CD4-positive, CD25-positive, alpha-beta regulatory T cell (primary cell): ENCODE data around the gene VSTM1. TPM values are rescaled to one million over a fixed set of nuclear protein-coding genes. Genes with fewer than 3 reads are reported as not detected.

ENCODE experiments used
- ATAC-seq, 2 donors: fragments of 150-1000 bp; cut with Tn5 transposase; one replicate each; pipeline ENCODE4 v1.10.0; 2021; ENCODE audit warnings: low read depth in 2 of 2, moderate number of reproducible peaks in 2 of 2, moderate library complexity in 1 of 2
- DNase-seq, 3 donors: peaks; one replicate each; pipeline versions ENCODE4 v3.0.0 to v3.0.0-alpha.2; 2012 to 2022; ENCODE audit warnings: mixed read lengths in 1 of 3
- H3K27ac ChIP-seq: one replicate; pipeline ENCODE4 v1.7.0; 2013; ENCODE audit warnings: mild to moderate bottlenecking, low read length; ENCODE audit not compliant: insufficient read depth, poor library complexity, severe bottlenecking
- H3K27me3 ChIP-seq: one replicate; pipeline ENCODE4 v1.7.0; 2013; ENCODE audit warnings: low read length; ENCODE audit not compliant: control insufficient read depth, insufficient read depth
- H3K36me3 ChIP-seq: one replicate; pipeline ENCODE4 v1.7.0; 2013; ENCODE audit warnings: mild to moderate bottlenecking, low read length, moderate library complexity; ENCODE audit not compliant: control insufficient read depth, insufficient read depth
- H3K4me1 ChIP-seq: 2 replicates; pipeline ENCODE4 v1.7.0; 2013; ENCODE audit warnings: mild to moderate bottlenecking, low read length; ENCODE audit not compliant: insufficient read depth, control insufficient read depth, poor library complexity, severe bottlenecking
- H3K4me3 ChIP-seq: one replicate; pipeline ENCODE4 v1.7.0; 2013; ENCODE audit warnings: low read depth, mild to moderate bottlenecking, low read length, moderate library complexity
- H3K9me3 ChIP-seq, 2 experiments: 1 replicate in 1 of 2; 2 replicates in 1 of 2; pipeline ENCODE4 v1.7.0; 2013; ENCODE audit warnings: low read length in 2 of 2, mild to moderate bottlenecking in 1 of 2, moderate library complexity in 1 of 2; ENCODE audit not compliant: control insufficient read depth in 2 of 2
- H3K27ac Mint-ChIP-seq, 3 donors: one replicate each; pipeline ENCODE4 v1.8.0; 2020 to 2022; ENCODE audit warnings: mild to moderate bottlenecking in 3 of 3, mixed read lengths in 3 of 3, moderate library complexity in 2 of 3
- H3K27me3 Mint-ChIP-seq: one replicate; pipeline ENCODE4 v1.8.0; 2022; ENCODE audit warnings: mild to moderate bottlenecking, mixed read lengths
- H3K36me3 Mint-ChIP-seq: one replicate; pipeline ENCODE4 v1.8.0; 2020; ENCODE audit warnings: mixed read lengths
- H3K4me1 Mint-ChIP-seq, 4 donors: one replicate each; pipeline ENCODE4 v1.8.0; 2020 to 2022; ENCODE audit warnings: mixed read lengths in 4 of 4, mild to moderate bottlenecking in 1 of 4
- H3K4me3 Mint-ChIP-seq, 4 donors: one replicate each; pipeline ENCODE4 v1.8.0; 2020 to 2022; ENCODE audit warnings: mild to moderate bottlenecking in 4 of 4, mixed read lengths in 4 of 4, moderate library complexity in 3 of 4
- H3K9me3 Mint-ChIP-seq, 7 donors: one replicate each; pipeline ENCODE4 v1.8.0; 2020 to 2022; ENCODE audit warnings: mixed read lengths in 7 of 7, mild to moderate bottlenecking in 3 of 7, moderate library complexity in 2 of 7
- polyA plus RNA-seq, 4 donors: library from polyadenylated mRNA; unstranded; fragments of 300-500 nt; fragmentation: Illumina TruSeq; gene quantifications; one replicate each; pipeline ENCODE4 v1.2.3, GENCODE V29; 2021
- total RNA-seq: library from RNA; stranded (reverse); gene quantifications from one replicate; pipeline ENCODE4 v1.2.3, GENCODE V29; 2022

The VSTM1 gene
- total and polyA plus RNA-seq, 5 donors from 2014 or later: not detected

DNA sequence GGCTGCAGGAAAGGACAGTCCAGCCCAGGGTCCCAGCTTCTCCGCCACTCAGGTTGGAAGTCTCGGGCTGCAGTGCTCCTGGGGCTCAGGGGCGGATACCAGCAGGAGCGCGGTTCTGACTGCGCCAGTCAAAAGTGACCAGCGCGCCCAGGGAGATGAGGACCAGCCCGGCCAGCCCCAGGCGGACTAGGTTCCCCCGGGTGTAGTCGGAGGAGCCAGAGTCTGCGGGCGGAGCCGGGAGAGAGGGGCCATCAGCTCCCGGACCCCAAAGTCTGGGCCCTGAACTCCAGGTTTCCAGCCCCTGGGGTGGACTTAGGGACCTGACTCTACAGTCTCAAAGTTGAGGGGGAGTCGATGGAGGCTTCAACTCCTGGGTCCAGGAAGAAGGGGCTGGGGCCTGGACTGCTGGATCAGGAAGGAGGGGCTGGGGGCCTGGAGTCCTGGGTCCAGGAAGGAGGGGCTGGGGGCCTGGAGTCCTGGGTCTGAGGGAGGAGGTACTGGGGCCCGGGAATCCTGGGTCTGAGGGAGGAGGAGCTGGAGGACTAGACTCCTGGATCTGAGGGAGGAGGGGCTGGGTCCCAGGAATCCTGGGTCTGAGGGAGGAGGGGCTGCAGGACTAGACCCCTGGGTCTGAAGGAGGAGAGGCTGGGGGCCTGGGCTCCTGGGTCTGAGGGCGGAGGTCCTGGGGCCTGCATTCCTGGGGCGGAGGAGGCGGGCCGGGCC, 31.6 kb upstream of the VSTM1 start:
- Mint-ChIP-seq H3K27ac (no peak overlapping the region), H3K36me3 (no peaks in the 10 kb centered on the region), H3K27me3 (peaks cover 16% of the 10 kb centered on the region), H3K4me3 (peak overlapping the region in 1 of 4 donors; percentile 85), H3K4me1 (peaks cover 4 to 9% (median 7%) of the 10 kb centered on the region in 4 donors), H3K9me3 (peaks cover 0 to 4% (median 0%) of the 10 kb centered on the region in 7 donors)
- Histone ChIP-seq H3K27me3 (no peaks in the 10 kb centered on the region), H3K36me3 (no peaks in the 10 kb centered on the region), H3K9me3 (no peaks in the 10 kb centered on the region), H3K27ac (no peak overlapping the region), H3K4me3 (no peak overlapping the region), H3K4me1 (peaks cover 7% of the 10 kb centered on the region)
- no peak for DNase-seq
- ATAC-seq: no peak

DNA sequence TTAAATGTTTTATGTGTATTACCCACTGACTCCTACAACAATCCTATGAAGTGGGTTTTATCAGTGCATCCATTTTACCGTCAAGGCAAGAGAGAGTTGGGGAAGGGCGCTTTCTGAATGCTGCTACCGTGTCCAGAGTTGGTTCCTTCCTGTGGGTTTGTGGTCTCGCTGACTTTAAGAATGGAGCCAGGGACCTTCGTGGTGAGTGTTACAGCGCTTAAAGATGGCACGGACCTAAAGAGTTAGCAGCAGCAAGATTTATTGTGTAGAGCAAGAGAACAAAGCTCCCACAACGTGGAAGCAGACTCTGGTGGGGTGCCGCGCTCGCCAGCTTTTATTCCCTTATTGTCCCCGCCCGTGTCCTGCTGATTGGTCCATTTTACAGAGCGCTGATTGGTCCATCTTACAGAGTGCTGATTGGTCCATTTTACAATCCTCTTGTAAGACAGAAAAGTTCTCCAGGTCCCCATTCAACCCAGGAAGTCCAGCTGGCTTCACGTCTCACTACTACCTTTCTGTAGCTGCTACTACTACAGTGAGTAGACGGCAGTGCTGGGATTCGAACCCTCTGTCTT, 30.8 kb upstream of the VSTM1 start:
- H3K36me3 Mint-ChIP-seq: no peaks in the 10 kb centered on the region
- H3K27ac ChIP-seq: no peak overlapping the region
- H3K9me3 ChIP-seq: no peaks in the 10 kb centered on the region
- no peak overlapping the region for H3K4me3 ChIP-seq
- no peaks in the 10 kb centered on the region for H3K36me3 ChIP-seq
- peaks cover 7% of the 10 kb centered on the region for H3K4me1 ChIP-seq
- H3K27ac Mint-ChIP-seq: no peak overlapping the region
- peak overlapping the region in 1 of 4 donors; percentile 21 for H3K4me3 Mint-ChIP-seq
- ATAC-seq: no peak
- H3K9me3 Mint-ChIP-seq: peaks cover 0 to 4% (median 0%) of the 10 kb centered on the region in 7 donors
- H3K27me3 Mint-ChIP-seq: peaks cover 16% of the 10 kb centered on the region
- H3K4me1 Mint-ChIP-seq: peaks cover 4 to 9% (median 7%) of the 10 kb centered on the region in 4 donors
- H3K27me3 ChIP-seq: no peaks in the 10 kb centered on the region
- no peak for DNase-seq

DNA sequence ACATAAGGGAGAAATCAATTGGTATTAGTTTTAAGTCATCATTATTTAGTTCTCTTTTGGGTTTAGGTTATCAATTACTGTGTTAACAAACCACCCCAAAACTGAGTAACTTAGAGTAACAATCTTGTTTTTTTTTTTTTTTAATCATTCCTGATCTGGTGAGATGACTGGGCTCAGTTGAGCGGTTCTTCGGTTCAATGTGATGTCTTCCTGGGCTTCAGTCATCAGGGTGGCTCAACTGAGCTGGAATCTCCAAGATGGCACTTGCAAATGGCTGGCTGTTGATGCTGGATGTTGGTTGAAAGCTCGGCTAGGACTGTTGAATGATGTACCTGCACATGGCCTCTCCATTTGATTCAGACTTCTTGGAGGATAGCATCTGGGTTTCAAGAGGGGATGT, 20.7 kb upstream of the VSTM1 start:
- Mint-ChIP-seq H3K4me3 (no peak overlapping the region), H3K36me3 (no peaks in the 10 kb centered on the region), H3K9me3 (peaks cover 0 to 6% (median 3%) of the 10 kb centered on the region in 7 donors), H3K27ac (no peak overlapping the region), H3K27me3 (peaks cover 7% of the 10 kb centered on the region), H3K4me1 (no peaks in the 10 kb centered on the region)
- Histone ChIP-seq H3K9me3 (peaks cover 5 to 13% of the 10 kb centered on the region in 2 experiments), H3K36me3 (no peaks in the 10 kb centered on the region), H3K27ac (no peak overlapping the region), H3K4me3 (no peak overlapping the region), H3K4me1 (no peaks in the 10 kb centered on the region), H3K27me3 (no peaks in the 10 kb centered on the region)
- ATAC-seq: no peak
- DNase-seq: no peak

DNA sequence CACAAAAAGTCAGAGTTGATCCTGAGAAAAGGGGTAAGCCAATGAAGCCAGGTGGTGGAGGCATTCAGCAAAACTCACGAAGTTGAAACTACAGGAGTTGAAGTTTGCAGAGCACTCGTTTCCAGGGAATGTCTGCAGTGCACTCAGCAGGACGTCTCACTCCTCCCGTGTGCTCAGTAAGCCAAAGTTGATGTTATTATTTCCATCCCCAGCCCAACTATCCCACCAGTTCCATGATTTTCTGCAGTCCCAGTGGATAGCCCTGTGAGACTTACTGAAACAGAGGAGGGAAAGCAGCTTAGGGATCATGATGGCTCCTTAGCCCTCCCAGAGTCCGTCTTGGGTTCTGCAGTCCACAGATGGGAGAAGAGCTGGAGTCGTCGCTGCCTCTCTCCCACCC, 17.3 kb upstream of the VSTM1 start, which contains the start of gene TARM1:
Gene TARM1 (minus strand): TSS at position 334 of the 400 bp plus-strand sequence. CDS start 25 bp downstream, at position 309.
- DNase-seq (no peak), ATAC-seq (no peak)
- no peaks in the 10 kb centered on the region for H3K36me3 ChIP-seq
- H3K27me3 ChIP-seq: no peaks in the 10 kb centered on the region
- no peaks in the 10 kb centered on the region for H3K4me1 ChIP-seq
- H3K36me3 Mint-ChIP-seq: no peaks in the 10 kb centered on the region
- H3K4me1 Mint-ChIP-seq: no peaks in the 10 kb centered on the region
- H3K9me3 Mint-ChIP-seq: peaks cover 0 to 6% (median 3%) of the 10 kb centered on the region in 7 donors
- H3K27ac Mint-ChIP-seq: no peak within 1 kb of the TSS
- no peaks in the 10 kb centered on the region for H3K27me3 Mint-ChIP-seq
- H3K4me3 ChIP-seq: no peak within 1 kb of the TSS
- no peak within 1 kb of the TSS for H3K27ac ChIP-seq
- H3K4me3 Mint-ChIP-seq: no peak within 1 kb of the TSS
- H3K9me3 ChIP-seq: peaks cover 5 to 13% of the 10 kb centered on the region in 2 experiments

DNA sequence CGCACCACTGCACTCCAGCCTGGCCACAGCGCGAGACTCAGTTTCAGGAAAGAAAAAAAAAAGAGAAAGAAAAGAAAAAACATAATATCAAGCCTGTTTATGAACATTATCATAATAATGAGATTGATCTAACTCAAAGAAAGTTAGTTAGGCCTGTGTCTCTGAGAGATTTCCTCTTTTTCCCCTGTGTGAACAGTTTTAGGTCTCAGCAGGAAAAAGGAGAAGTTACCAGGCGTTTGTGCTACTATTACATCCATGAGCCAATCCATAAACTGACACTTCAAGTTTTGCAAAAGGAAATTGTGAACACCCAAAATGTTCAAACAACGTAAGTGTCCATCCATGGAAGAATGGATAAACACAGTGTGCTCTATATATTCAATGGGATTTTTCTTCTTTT, 13.6 kb upstream of the VSTM1 start:
- no peaks in the 10 kb centered on the region for H3K36me3 ChIP-seq
- H3K27me3 ChIP-seq: no peaks in the 10 kb centered on the region
- H3K27ac ChIP-seq: no peak overlapping the region
- ATAC-seq: no peak
- Mint-ChIP-seq H3K9me3 (peaks cover 0 to 7% (median 0%) of the 10 kb centered on the region in 7 donors), H3K27me3 (no peaks in the 10 kb centered on the region), H3K27ac (no peak overlapping the region), H3K4me3 (no peak overlapping the region), H3K4me1 (no peaks in the 10 kb centered on the region), H3K36me3 (no peaks in the 10 kb centered on the region)
- no peak overlapping the region for H3K4me3 ChIP-seq
- DNase-seq: no peak
- peaks cover 5 to 8% of the 10 kb centered on the region in 2 experiments for H3K9me3 ChIP-seq
- H3K4me1 ChIP-seq: no peaks in the 10 kb centered on the region

DNA sequence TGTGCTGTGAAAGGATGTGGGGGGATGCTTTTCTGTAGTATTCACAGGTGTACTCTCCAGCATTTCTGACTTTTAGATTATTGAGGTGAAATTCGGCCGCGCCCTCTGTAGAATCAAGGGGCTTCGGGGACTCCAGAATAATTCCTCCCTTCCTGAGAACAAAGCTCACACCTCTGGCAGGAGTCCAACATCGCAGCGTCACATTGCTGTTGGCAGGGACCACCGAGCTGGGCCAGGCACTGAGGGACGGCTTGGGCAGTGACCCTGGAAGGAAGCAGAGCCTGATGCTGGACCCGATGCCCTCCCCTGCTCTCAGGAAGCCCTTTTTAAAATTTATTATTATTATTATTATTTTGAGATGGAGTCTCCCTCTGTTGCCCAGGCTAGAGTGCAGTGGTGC, 11.2 kb upstream of the VSTM1 start:
- Histone ChIP-seq H3K4me3 (no peak overlapping the region), H3K27ac (no peak overlapping the region), H3K4me1 (no peaks in the 10 kb centered on the region), H3K9me3 (no peaks in the 10 kb centered on the region), H3K36me3 (no peaks in the 10 kb centered on the region), H3K27me3 (no peaks in the 10 kb centered on the region)
- Mint-ChIP-seq H3K4me3 (no peak overlapping the region), H3K27me3 (no peaks in the 10 kb centered on the region), H3K9me3 (peaks cover 0 to 6% (median 1%) of the 10 kb centered on the region in 7 donors), H3K27ac (no peak overlapping the region), H3K36me3 (no peaks in the 10 kb centered on the region), H3K4me1 (no peaks in the 10 kb centered on the region)
- DNase-seq: no peak
- no peak for ATAC-seq

DNA sequence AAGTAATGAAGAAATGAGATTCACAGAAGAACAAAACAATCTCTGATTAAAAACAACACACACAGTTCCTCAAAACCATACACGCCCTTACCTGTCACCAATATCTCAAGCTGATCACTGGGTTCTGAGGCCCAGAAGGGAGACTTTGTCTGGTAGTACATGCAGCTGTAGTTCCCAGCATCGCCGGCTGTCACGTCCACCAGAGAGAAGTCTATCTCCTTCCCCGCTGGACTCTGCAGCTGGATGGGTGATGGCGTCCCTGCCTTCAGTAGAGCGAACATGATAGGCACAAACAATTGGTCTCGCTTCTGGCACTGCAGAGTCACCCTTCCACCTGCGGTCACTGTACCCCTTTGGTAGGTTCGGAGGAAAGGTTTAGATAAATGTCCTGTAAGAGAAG, 10.1 kb upstream of the VSTM1 start:
- Mint-ChIP-seq H3K27me3 (no peaks in the 10 kb centered on the region), H3K27ac (no peak overlapping the region), H3K36me3 (no peaks in the 10 kb centered on the region), H3K4me1 (no peaks in the 10 kb centered on the region), H3K4me3 (no peak overlapping the region), H3K9me3 (peaks cover 0 to 6% (median 1%) of the 10 kb centered on the region in 7 donors)
- H3K4me1 ChIP-seq: no peaks in the 10 kb centered on the region
- DNase-seq (no peak), ATAC-seq (no peak)
- no peaks in the 10 kb centered on the region for H3K9me3 ChIP-seq
- no peaks in the 10 kb centered on the region for H3K27me3 ChIP-seq
- H3K4me3 ChIP-seq: no peak overlapping the region
- H3K27ac ChIP-seq: no peak overlapping the region
- no peaks in the 10 kb centered on the region for H3K36me3 ChIP-seq

DNA sequence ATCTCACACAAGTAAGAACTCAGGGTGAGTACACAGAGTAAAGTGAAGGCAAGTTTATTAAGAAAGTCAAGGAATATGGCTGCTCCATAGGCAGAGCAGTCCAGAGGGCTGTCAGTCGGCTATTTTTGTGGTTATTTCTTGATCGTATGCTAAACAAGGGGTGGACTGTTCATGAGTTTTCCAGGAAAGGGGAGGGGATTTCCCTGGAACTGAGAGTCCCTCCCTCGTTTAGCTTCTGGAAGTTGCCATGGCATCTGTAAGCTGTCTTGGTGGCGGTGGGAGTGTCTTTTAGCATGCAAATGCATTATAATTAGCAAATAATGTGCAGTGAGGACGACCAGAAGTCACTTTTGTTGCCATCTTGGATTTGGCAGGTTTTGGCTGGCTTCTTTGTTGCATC, 5.8 kb upstream of the VSTM1 start:
- no peaks in the 10 kb centered on the region for H3K9me3 ChIP-seq
- no peaks in the 10 kb centered on the region for H3K36me3 Mint-ChIP-seq
- DNase-seq: no peak
- H3K27me3 Mint-ChIP-seq: peaks cover 6% of the 10 kb centered on the region
- no peaks in the 10 kb centered on the region for H3K4me1 Mint-ChIP-seq
- no peak overlapping the region for H3K4me3 Mint-ChIP-seq
- no peak for ATAC-seq
- no peaks in the 10 kb centered on the region for H3K27me3 ChIP-seq
- peaks cover 0 to 6% (median 2%) of the 10 kb centered on the region in 7 donors for H3K9me3 Mint-ChIP-seq
- no peak overlapping the region for H3K27ac ChIP-seq
- no peak overlapping the region for H3K4me3 ChIP-seq
- no peaks in the 10 kb centered on the region for H3K4me1 ChIP-seq
- no peaks in the 10 kb centered on the region for H3K36me3 ChIP-seq
- H3K27ac Mint-ChIP-seq: no peak overlapping the region
